Kidney epithelial cell (primary cell): Measurements from ENCODE around the gene CNTNAP2. TPM values are rescaled to one million over a fixed set of nuclear protein-coding genes. Genes with fewer than 3 reads are reported as not detected.
"Not testable (repeated sequence)": the region's sequence is repeated elsewhere in the genome, so short reads cannot be mapped to it uniquely, and the experiment has no call there.

Experiments
- DNase-seq: peaks from one replicate; pipeline ENCODE4 v3.0.0-alpha.2; 2010; ENCODE audit warnings: low read depth
- H3K27me3 ChIP-seq: 2 replicates; pipeline ENCODE4 v1.6.0; 2011; ENCODE audit warnings: low read length; ENCODE audit not compliant: control insufficient read depth, insufficient read depth
- H3K36me3 ChIP-seq: 2 replicates; pipeline ENCODE4 v1.5.1; 2011; ENCODE audit warnings: low read length; ENCODE audit not compliant: control insufficient read depth, insufficient read depth
- H3K4me3 ChIP-seq: 2 replicates; pipeline ENCODE4 v1.5.1; 2011; ENCODE audit warnings: low read depth, mild to moderate bottlenecking, control low read depth, low read length
- total RNA-seq: library from RNA; depleted of rRNA; stranded (reverse); fragments of >200 nt; gene quantifications from 2 replicates; pipeline ENCODE4 v1.2.3, GENCODE V29; 2015
- TF ChIP-seq, protein P1 (sequence below): IDR thresholded peaks from 2 replicates; pipeline ENCODE4 v1.5.1; 2011; ENCODE audit warnings: mild to moderate bottlenecking, moderate library complexity, low read length, control low read depth, inconsistent platforms; ENCODE audit not compliant: insufficient read depth, poor library complexity, severe bottlenecking

Gene CNTNAP2
- total RNA-seq, 1 donor from 2014 or later = 14.0 TPM

DNA sequence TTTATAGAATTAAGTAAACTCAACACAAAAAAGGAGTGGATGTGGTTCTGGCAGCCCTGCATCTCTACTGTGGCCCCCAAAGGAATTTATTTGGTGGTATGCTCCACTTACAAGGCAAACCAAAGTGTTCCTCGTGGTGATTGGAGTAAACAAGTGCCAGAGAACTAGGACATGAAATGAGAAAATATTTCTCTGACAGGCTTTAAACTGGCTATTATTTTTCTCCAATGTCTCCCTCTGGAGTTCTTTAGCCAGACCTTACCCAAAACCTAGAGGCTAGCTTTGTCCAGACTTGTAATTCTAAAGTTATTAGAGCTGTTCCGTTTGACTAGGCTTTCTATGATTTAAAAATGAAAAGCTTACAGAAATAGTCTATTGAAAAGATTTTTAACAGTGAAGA, 990.1 kb downstream of the CNTNAP2 start:
- Histone ChIP-seq H3K4me3 (no peak overlapping the region), H3K27me3 (no peaks in the 10 kb centered on the region), H3K36me3 (no peaks in the 10 kb centered on the region)
- TF ChIP-seq, protein P1, sequence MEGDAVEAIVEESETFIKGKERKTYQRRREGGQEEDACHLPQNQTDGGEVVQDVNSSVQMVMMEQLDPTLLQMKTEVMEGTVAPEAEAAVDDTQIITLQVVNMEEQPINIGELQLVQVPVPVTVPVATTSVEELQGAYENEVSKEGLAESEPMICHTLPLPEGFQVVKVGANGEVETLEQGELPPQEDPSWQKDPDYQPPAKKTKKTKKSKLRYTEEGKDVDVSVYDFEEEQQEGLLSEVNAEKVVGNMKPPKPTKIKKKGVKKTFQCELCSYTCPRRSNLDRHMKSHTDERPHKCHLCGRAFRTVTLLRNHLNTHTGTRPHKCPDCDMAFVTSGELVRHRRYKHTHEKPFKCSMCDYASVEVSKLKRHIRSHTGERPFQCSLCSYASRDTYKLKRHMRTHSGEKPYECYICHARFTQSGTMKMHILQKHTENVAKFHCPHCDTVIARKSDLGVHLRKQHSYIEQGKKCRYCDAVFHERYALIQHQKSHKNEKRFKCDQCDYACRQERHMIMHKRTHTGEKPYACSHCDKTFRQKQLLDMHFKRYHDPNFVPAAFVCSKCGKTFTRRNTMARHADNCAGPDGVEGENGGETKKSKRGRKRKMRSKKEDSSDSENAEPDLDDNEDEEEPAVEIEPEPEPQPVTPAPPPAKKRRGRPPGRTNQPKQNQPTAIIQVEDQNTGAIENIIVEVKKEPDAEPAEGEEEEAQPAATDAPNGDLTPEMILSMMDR = no peak
- DNase-seq = no peak

DNA sequence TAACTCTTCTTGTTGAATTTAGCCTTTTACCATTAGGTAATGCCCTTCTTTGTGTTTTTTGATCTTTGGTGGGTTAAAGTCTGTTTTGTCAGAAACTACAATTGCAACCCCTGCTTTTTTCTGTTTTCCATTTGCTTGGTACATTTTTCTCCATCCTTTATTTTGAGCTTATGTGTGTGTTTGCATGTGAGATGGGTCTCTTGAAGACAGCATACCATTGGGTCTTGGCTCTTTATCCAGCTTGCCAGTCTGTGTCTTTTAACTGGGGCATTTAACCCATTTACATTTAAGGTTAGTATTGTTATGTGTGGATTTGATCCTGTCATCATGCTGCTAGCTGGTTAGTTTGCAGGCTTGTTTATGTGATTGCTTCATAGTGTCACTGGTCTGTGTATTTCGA, 997.9 kb downstream of the CNTNAP2 start:
- not testable (repeated sequence) for H3K36me3 ChIP-seq, H3K27me3 ChIP-seq, H3K4me3 ChIP-seq, DNase-seq

DNA sequence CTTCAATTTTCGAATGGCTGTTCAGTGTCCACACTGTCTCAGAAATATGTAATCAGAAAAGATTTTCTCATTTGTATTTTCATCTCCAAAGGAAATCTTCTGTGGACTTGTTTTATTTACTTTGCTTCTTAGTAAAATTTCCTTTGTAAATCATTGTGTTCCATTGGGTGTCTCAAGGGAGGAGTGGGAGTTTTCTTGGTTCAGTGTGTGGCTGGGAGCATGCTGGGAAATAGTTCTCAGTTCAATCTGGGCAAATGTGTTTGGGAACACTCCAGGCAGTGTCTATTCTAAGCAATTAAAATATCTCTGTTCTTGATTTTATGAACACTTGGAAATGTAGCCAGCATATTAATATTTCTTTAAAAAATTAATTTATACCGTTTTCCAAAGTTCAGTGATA, 1019.8 kb downstream of the CNTNAP2 start:
- Histone ChIP-seq H3K27me3 (no peaks in the 10 kb centered on the region), H3K36me3 (no peaks in the 10 kb centered on the region), H3K4me3 (no peak overlapping the region)
- no peak for DNase-seq
- TF ChIP-seq, protein P1 = no peak

DNA sequence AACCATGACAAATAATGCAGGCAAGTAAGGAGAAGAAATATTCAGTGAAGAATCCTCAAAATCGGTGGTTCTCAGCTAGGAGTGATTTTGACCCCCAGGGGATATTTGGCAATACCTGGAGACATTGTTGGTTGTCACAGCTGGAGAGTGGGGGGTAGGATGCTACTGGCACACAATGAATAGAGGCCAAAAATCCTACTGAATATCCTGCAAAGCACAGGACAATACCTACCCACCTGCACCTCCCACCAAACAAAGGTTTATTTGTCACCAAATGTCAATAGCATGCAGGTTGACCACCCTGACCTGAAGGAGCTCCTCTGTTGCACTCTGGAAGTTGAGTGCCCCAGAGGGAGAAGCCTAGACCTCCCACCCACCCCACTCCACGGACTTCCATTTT, 1028.6 kb downstream of the CNTNAP2 start:
- Histone ChIP-seq H3K27me3 (no peaks in the 10 kb centered on the region), H3K36me3 (no peaks in the 10 kb centered on the region), H3K4me3 (no peak overlapping the region)
- TF ChIP-seq, protein P1 = no peak
- no peak for DNase-seq

DNA sequence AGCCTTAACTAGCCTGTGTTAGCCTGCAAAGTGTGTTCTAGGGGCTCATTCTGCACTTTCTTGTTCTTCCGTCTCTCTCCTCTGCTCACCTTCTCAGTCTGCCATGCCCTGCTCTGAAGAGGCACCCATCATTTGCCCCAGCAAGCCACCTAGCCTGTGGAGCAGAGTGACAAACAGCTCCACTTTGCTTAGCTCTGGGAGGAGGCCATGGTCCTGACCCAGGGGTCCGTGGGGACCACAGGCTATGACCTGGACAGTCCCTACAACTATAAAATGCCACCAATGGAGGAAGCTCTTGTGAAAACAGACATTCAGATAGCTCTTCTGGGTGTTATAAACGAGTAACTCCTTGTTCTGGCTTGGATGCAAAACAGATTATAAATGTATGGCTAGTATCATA, 1029.6 kb downstream of the CNTNAP2 start:
- no peak overlapping the region for H3K4me3 ChIP-seq
- DNase-seq = no peak
- H3K36me3 ChIP-seq = no peaks in the 10 kb centered on the region
- TF ChIP-seq, protein P1 = no peak
- H3K27me3 ChIP-seq = no peaks in the 10 kb centered on the region

DNA sequence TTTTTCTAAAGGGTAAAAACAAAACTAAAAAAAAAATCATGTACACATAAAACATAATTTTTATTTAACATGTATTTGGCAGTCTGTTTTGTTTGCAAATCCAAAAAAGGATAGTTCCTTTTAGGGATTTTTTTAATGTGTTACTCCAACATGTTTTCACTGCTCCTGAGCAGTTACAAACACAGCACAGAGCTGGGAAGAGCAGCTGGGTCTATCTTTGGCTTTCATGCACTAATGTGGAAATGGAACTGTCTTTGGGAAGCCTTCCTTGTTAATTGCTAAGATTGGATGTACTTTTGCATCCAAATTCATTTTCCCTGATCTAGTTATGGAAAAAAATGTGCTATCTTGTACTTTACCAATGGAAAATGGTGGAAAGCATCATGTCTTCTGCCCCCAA, 1035.1 kb downstream of the CNTNAP2 start:
- no peak for DNase-seq
- no peaks in the 10 kb centered on the region for H3K36me3 ChIP-seq
- H3K27me3 ChIP-seq = no peaks in the 10 kb centered on the region
- TF ChIP-seq, protein P1 = no peak
- no peak overlapping the region for H3K4me3 ChIP-seq

DNA sequence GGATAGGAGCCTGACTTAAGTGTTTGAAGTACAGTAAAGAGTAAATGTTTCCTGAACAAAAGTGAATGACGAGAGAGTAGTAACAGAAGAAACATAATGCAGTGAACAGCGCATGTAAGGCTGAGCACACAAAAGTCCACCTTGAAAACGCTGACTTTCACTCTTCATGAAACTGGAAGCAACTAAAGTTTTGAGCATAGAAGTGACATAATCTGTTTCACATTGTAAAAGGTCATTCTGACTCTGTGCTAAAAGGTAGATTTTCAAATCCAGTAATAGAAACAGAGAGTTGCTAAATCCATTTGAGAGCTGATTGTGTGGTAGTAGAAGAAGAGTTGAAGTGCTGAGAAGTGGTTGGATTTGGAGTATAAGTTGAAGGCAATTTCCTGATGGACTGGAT, 1037.0 kb downstream of the CNTNAP2 start:
- Histone ChIP-seq H3K4me3 (no peak overlapping the region), H3K36me3 (no peaks in the 10 kb centered on the region), H3K27me3 (no peaks in the 10 kb centered on the region)
- no peak for DNase-seq
- TF ChIP-seq, protein P1 = no peak
